ENCODE measurements around the gene RASAL3.
A peak's percentile ranks its signal among the peaks of the same experiment; 100 is the strongest.

RASAL3 gene

GRCh38 chr19:15439821-15440641 is 24.3 kb downstream of the RASAL3 start:
- no peak for TF ChIP-seq EZH2 (IDR thresholded peaks at IDR 0.05; ENCODE audit: borderline replicate concordance, low read depth, low read length, severe bottlenecking)
- no peak for TF ChIP-seq CTCF (IDR thresholded peaks at IDR 0.05; ENCODE audit: borderline replicate concordance, extremely low read depth, low read length, poor library complexity, severe bottlenecking)
- H3K79me2 ChIP-seq (ENCODE audit: insufficient read depth, low read length): no peaks in the 10 kb centered on the region
- no peak overlapping the region for H2AFZ ChIP-seq (ENCODE audit: low read depth, low read length)
- H3K9me3 ChIP-seq (ENCODE audit: insufficient read depth, low read length, severe bottlenecking): no peaks in the 10 kb centered on the region
- no peaks in the 10 kb centered on the region for H4K20me1 ChIP-seq (ENCODE audit: insufficient read depth, low read length)
- H3K4me1 ChIP-seq (ENCODE audit: insufficient read depth, low read length): no peaks in the 10 kb centered on the region
- no peaks in the 10 kb centered on the region for H3K27me3 ChIP-seq (ENCODE audit: insufficient read depth, low read length, poor library complexity)
- H3K36me3 ChIP-seq (ENCODE audit: insufficient read depth, low read length): no peaks in the 10 kb centered on the region
- H3K9ac ChIP-seq (ENCODE audit: low read depth, low read length): no peak overlapping the region
- H3K4me3 ChIP-seq (ENCODE audit: low read depth in 1 of 2, low read length in 2 of 2): no peak overlapping the region
- no peak overlapping the region for H3K27ac ChIP-seq (ENCODE audit: low read length)
- ATAC-seq (ENCODE audit: insufficient read depth, low read depth) (no peak), DNase-seq (no peak)
- no peak overlapping the region for H3K4me2 ChIP-seq (ENCODE audit: insufficient read depth, low read length)

GRCh38 chr19:15439078-15439799 is 25.1 kb downstream of the RASAL3 start:
- H4K20me1 ChIP-seq (ENCODE audit: insufficient read depth, low read length): no peaks in the 10 kb centered on the region
- TF ChIP-seq CTCF (IDR thresholded peaks at IDR 0.05; ENCODE audit: borderline replicate concordance, extremely low read depth, low read length, poor library complexity, severe bottlenecking): no peak
- no peak for TF ChIP-seq EZH2 (IDR thresholded peaks at IDR 0.05; ENCODE audit: borderline replicate concordance, low read depth, low read length, severe bottlenecking)
- no peak overlapping the region for H3K4me3 ChIP-seq (ENCODE audit: low read depth in 1 of 2, low read length in 2 of 2)
- ATAC-seq (ENCODE audit: insufficient read depth, low read depth): peak; percentile 58
- no peaks in the 10 kb centered on the region for H3K36me3 ChIP-seq (ENCODE audit: insufficient read depth, low read length)
- no peaks in the 10 kb centered on the region for H3K4me1 ChIP-seq (ENCODE audit: insufficient read depth, low read length)
- DNase-seq: peak; percentile 39
- no peaks in the 10 kb centered on the region for H3K27me3 ChIP-seq (ENCODE audit: insufficient read depth, low read length, poor library complexity)
- H2AFZ ChIP-seq (ENCODE audit: low read depth, low read length): no peak overlapping the region
- H3K27ac ChIP-seq (ENCODE audit: low read length): no peak overlapping the region
- H3K79me2 ChIP-seq (ENCODE audit: insufficient read depth, low read length): no peaks in the 10 kb centered on the region
- H3K9me3 ChIP-seq (ENCODE audit: insufficient read depth, low read length, severe bottlenecking): no peaks in the 10 kb centered on the region
- H3K9ac ChIP-seq (ENCODE audit: low read depth, low read length): no peak overlapping the region
- H3K4me2 ChIP-seq (ENCODE audit: insufficient read depth, low read length): no peak overlapping the region

- H3K79me2 ChIP-seq (ENCODE audit: insufficient read depth, low read length): no peaks in the 10 kb centered on the region
- H3K36me3 ChIP-seq (ENCODE audit: insufficient read depth, low read length): no peaks in the 10 kb centered on the region
- TF ChIP-seq CTCF (IDR thresholded peaks at IDR 0.05; ENCODE audit: borderline replicate concordance, extremely low read depth, low read length, poor library complexity, severe bottlenecking) (no peak), EZH2 (IDR thresholded peaks at IDR 0.05; ENCODE audit: borderline replicate concordance, low read depth, low read length, severe bottlenecking) (no peak)
- no peak overlapping the region for H3K9ac ChIP-seq (ENCODE audit: low read depth, low read length)
- H3K4me1 ChIP-seq (ENCODE audit: insufficient read depth, low read length): peaks cover 2% of the 10 kb centered on the region
- no peaks in the 10 kb centered on the region for H3K27me3 ChIP-seq (ENCODE audit: insufficient read depth, low read length, poor library complexity)
- no peak overlapping the region for H3K4me2 ChIP-seq (ENCODE audit: insufficient read depth, low read length)
- ATAC-seq (ENCODE audit: insufficient read depth, low read depth) (no peak), DNase-seq (no peak)
- H3K4me3 ChIP-seq (ENCODE audit: low read depth in 1 of 2, low read length in 2 of 2): no peak overlapping the region
- no peak overlapping the region for H2AFZ ChIP-seq (ENCODE audit: low read depth, low read length)
- H3K9me3 ChIP-seq (ENCODE audit: insufficient read depth, low read length, severe bottlenecking): no peaks in the 10 kb centered on the region
- H4K20me1 ChIP-seq (ENCODE audit: insufficient read depth, low read length): no peaks in the 10 kb centered on the region
- no peak overlapping the region for H3K27ac ChIP-seq (ENCODE audit: low read length)
Observed at GRCh38 chr19:15438577-15438976, 25.8 kb downstream of the RASAL3 start.

Data from DND-41 (cell line).